WERI-Rb-1 (cell line): ENCODE data around the gene ATF3.

ENCODE experiments used
- DNase-seq: peaks from one replicate; pipeline ENCODE4 v3.0.0-alpha.2; 2020
- H3K27ac ChIP-seq: fragments of 250-450 bp; sonication (Bioruptor Pico); 2 replicates; pipeline ENCODE4 v1.5.1; 2020; ENCODE audit warnings: mild to moderate bottlenecking, moderate library complexity
- H3K27me3 ChIP-seq: fragments of 250-450 bp; sonication (Bioruptor Pico); 2 replicates; pipeline ENCODE4 v1.5.1; 2021; ENCODE audit warnings: mild to moderate bottlenecking, low read depth, moderate library complexity; ENCODE audit not compliant: insufficient read depth, severe bottlenecking
- H3K36me3 ChIP-seq: fragments of 250-450 bp; sonication (Bioruptor Pico); 2 replicates; pipeline ENCODE4 v1.5.1; 2020; ENCODE audit warnings: mild to moderate bottlenecking, moderate library complexity
- H3K4me3 ChIP-seq: 2 replicates; pipeline ENCODE4 v1.5.1; 2011; ENCODE audit warnings: low read depth, mild to moderate bottlenecking, control low read depth, low read length
- H3K9me3 ChIP-seq: fragments of 250-450 bp; sonication (Bioruptor Pico); 2 replicates; pipeline ENCODE4 v1.5.1; 2021; ENCODE audit warnings: mild to moderate bottlenecking, moderate library complexity; ENCODE audit not compliant: severe bottlenecking
- CTCF ChIP-seq: IDR thresholded peaks from 2 replicates; pipeline ENCODE4 v1.5.1; 2011; ENCODE audit warnings: low read depth, mild to moderate bottlenecking, control low read depth, inconsistent platforms, low read length

The ATF3 gene

GRCh38 chr1:212621043-212621948 lies 12.7 kb downstream of the ATF3 start:
- DNase-seq: no peak
- peaks cover 11% of the 10 kb centered on the region; the same call in 1 of the 2 replicates for H3K36me3 ChIP-seq
- H3K27ac ChIP-seq: no peak overlapping the region

GRCh38 chr1:212621949-212622305 lies 13.4 kb downstream of the ATF3 start:
- no peak for DNase-seq
- Histone ChIP-seq H3K27me3 (no peaks in the 10 kb centered on the region), H3K27ac (no peak overlapping the region), H3K36me3 (peaks cover 11% of the 10 kb centered on the region; the same call in 1 of the 2 replicates), H3K9me3 (no peaks in the 10 kb centered on the region), H3K4me3 (no peak overlapping the region)
- no peak for TF ChIP-seq CTCF

More at GRCh38 chr1:212621043-212621948, 12.7 kb downstream of the ATF3 start:
- no peak for TF ChIP-seq CTCF
- Histone ChIP-seq H3K4me3 (no peak overlapping the region), H3K9me3 (no peaks in the 10 kb centered on the region), H3K27me3 (no peaks in the 10 kb centered on the region)

GRCh38 chr1:212622467-212622866 lies 13.9 kb downstream of the ATF3 start:
- no peak overlapping the region for H3K27ac ChIP-seq
- H3K4me3 ChIP-seq: no peak overlapping the region
- no peaks in the 10 kb centered on the region for H3K27me3 ChIP-seq
- no peak for DNase-seq
- H3K9me3 ChIP-seq: no peaks in the 10 kb centered on the region
- no peak for TF ChIP-seq CTCF
- H3K36me3 ChIP-seq: peaks cover 11% of the 10 kb centered on the region; the same call in 1 of the 2 replicates

- H3K27me3 ChIP-seq: no peaks in the 10 kb centered on the region
- no peak overlapping the region for H3K4me3 ChIP-seq
- no peaks in the 10 kb centered on the region for H3K9me3 ChIP-seq
- DNase-seq: no peak
- no peak for TF ChIP-seq CTCF
- no peak overlapping the region for H3K27ac ChIP-seq
- peaks cover 11% of the 10 kb centered on the region; the same call in 1 of the 2 replicates for H3K36me3 ChIP-seq
Observed at GRCh38 chr1:212622906-212623305, 14.3 kb downstream of the ATF3 start.

GRCh38 chr1:212623603-212624002 lies 15.0 kb downstream of the ATF3 start:
- Histone ChIP-seq H3K4me3 (no peak overlapping the region), H3K36me3 (peaks cover 6% of the 10 kb centered on the region; the same call in 1 of the 2 replicates), H3K27me3 (no peaks in the 10 kb centered on the region), H3K27ac (no peak overlapping the region), H3K9me3 (no peaks in the 10 kb centered on the region)
- DNase-seq: no peak
- no peak for TF ChIP-seq CTCF
